HepG2 (cell line): ENCODE data around the gene FAM114A2. TPM values are rescaled to one million over a fixed set of nuclear protein-coding genes. Genes with fewer than 3 reads are reported as not detected.

ENCODE experiments used
- NFIC ChIP-seq: IDR thresholded peaks from 2 replicates; pipeline ENCODE4 v1.6.1; 2012; ENCODE audit warnings: mild to moderate bottlenecking, low read length, inconsistent platforms
- RXRA ChIP-seq: sonication (generic); formaldehyde crosslinking; IDR thresholded peaks from 2 replicates; pipeline ENCODE4 v1.5.1; 2020; ENCODE audit warnings: missing genetic modification reagents
- TRIM22 ChIP-seq: fragments of 450-650 bp; IDR thresholded peaks from 2 replicates; pipeline ENCODE4 v1.6.1; 2017
- ZBTB42 ChIP-seq: sonication (generic); formaldehyde crosslinking; IDR thresholded peaks from 2 replicates; pipeline ENCODE4 v1.5.0; 2020; ENCODE audit warnings: mild to moderate bottlenecking, missing genetic modification reagents
- ZNF510 ChIP-seq: sonication (generic); formaldehyde crosslinking; IDR thresholded peaks from 2 replicates; pipeline ENCODE4 v1.4.0; 2020; ENCODE audit warnings: low read depth, mild to moderate bottlenecking, missing genetic modification reagents
- ZNF605 ChIP-seq: sonication (generic); formaldehyde crosslinking; IDR thresholded peaks from 2 replicates; pipeline ENCODE4 v1.8.0; 2022; ENCODE audit warnings: mild to moderate bottlenecking, missing genetic modification reagents
- polyA plus RNA-seq, 8 experiments: library from polyadenylated mRNA; depleted of rRNA in 3 of 8; stranded (reverse) in 7 of 8; unstranded in 1 of 8; fragments of >200 nt; fragmentation: Illumina TruSeq in 4 of 8; extraction: Trizol in 4 of 8; gene quantifications; 2 replicates each; pipeline versions ENCODE4 v1.2.1 to v1.2.3, GENCODE V29; 2011 to 2016; ENCODE audit warnings: low read depth in 4 of 8, missing spikeins in 1 of 8, mixed read lengths in 1 of 8; ENCODE audit not compliant: insufficient read depth in 1 of 8
- total RNA-seq, 5 experiments: library from RNA; depleted of rRNA; stranded (reverse); fragments of >200 nt; fragmentation: Illumina TruSeq; extraction: Trizol; gene quantifications; 2 replicates each; pipeline ENCODE4 v1.2.3, GENCODE V29; 2016; ENCODE audit warnings: low read depth in 1 of 5
- TF ChIP-seq, protein P1 (sequence below): sonication (generic); formaldehyde crosslinking; IDR thresholded peaks from 2 replicates; pipeline ENCODE4 v1.4.0; 2020; ENCODE audit warnings: missing genetic modification reagents, mild to moderate bottlenecking, borderline replicate concordance

The FAM114A2 gene
- total and polyA plus RNA-seq, 2 of the 13 experiments (the other 11 are each of a cell fraction or from before 2014, with no cell fraction given), result 6.9 to 11.4 TPM

DNA sequence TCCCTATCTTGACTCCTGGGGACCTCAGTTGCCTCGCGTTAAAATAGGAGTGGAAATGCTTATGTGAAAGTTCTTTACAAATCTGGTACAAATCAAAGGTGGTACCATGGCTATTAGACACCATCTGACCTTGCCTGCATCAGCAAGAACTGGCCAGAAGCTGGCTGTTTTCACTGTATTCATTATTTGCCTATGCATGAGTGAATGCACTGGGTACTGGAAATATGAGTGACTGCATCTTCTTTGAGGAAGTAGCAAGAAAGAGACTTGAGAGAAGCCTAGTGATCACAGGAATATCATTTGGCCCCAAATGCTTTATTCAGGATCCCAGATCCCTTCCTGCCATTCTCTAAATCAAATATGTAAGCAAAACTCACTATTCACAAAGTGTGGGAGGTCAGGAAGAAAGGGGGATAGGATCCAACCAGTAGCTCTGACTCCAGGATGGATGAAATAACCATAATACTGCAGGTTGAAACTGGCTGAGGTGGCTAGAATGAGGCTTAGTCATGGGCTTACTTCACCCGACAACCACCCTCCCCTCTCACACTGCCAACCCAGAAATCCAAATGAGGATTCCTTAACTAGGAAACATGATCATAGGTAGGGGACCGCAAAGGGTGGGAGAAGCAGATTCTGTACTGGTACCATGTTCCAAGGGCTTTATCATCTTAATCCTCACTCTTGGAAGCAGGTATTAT, 56.7 kb downstream of the FAM114A2 start (continued):
- TF ChIP-seq, protein P1, sequence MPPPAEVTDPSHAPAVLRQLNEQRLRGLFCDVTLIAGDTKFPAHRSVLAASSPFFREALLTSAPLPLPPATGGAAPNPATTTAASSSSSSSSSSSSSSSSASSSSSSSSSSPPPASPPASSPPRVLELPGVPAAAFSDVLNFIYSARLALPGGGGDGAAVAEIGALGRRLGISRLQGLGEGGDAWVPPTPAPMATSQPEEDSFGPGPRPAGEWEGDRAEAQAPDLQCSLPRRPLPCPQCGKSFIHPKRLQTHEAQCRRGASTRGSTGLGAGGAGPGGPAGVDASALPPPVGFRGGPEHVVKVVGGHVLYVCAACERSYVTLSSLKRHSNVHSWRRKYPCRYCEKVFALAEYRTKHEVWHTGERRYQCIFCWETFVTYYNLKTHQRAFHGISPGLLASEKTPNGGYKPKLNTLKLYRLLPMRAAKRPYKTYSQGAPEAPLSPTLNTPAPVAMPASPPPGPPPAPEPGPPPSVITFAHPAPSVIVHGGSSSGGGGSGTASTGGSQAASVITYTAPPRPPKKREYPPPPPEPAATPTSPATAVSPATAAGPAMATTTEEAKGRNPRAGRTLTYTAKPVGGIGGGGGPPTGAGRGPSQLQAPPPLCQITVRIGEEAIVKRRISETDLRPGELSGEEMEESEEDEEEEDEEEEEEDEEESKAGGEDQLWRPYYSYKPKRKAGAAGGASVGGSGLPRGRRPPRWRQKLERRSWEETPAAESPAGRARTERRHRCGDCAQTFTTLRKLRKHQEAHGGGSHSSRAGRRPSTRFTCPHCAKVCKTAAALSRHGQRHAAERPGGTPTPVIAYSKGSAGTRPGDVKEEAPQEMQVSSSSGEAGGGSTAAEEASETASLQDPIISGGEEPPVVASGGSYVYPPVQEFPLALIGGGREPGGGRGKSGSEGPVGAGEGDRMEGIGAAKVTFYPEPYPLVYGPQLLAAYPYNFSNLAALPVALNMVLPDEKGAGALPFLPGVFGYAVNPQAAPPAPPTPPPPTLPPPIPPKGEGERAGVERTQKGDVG, result no peak
- TF ChIP-seq TRIM22, result no peak
- no peak for TF ChIP-seq NFIC
- TF ChIP-seq RXRA (CRISPR knock-in tag), result no peak
- no peak for TF ChIP-seq ZNF605 (CRISPR knock-in tag)
- TF ChIP-seq ZNF510 (CRISPR knock-in tag), result no peak
- TF ChIP-seq ZBTB42, result no peak
